Measurements from ENCODE around the gene OR52J3.
"Not testable (repeated sequence)": the region's sequence is repeated elsewhere in the genome, so short reads cannot be mapped to it uniquely, and the experiment has no call there.

OR52J3 gene

GRCh38 chr11:5046226-5046625 is at the start of gene OR52J3:
TSS of gene OR52J3 (plus strand) at chr11:5046526. CDS start at chr11:5046526, 0 bp downstream.
- DNase-seq = no peak

GRCh38 chr11:5004424-5005274 is 41.7 kb upstream of the OR52J3 start:
- peak; percentile 46 for DNase-seq

GRCh38 chr11:5007561-5007960 is 38.8 kb upstream of the OR52J3 start:
- no peak for DNase-seq

- no peak for DNase-seq
These were observed 35.1 kb upstream of the OR52J3 start for GRCh38 chr11:5011254-5011653.

GRCh38 chr11:5013012-5013411 is 33.3 kb upstream of the OR52J3 start:
- DNase-seq = no peak

GRCh38 chr11:5021996-5022395 is 24.3 kb upstream of the OR52J3 start:
- no peak for DNase-seq

GRCh38 chr11:5036669-5037068 is 9.7 kb upstream of the OR52J3 start:
- no peak for DNase-seq

- DNase-seq = no peak
These were observed 8.4 kb upstream of the OR52J3 start for GRCh38 chr11:5037926-5038325.

GRCh38 chr11:5038341-5038740 is 8.0 kb upstream of the OR52J3 start:
- DNase-seq = no peak

- no peak for DNase-seq
These were observed 5.5 kb upstream of the OR52J3 start for GRCh38 chr11:5040876-5041275.

GRCh38 chr11:5042091-5042490 is 4.2 kb upstream of the OR52J3 start:
- DNase-seq = no peak

GRCh38 chr11:5043380-5043779 is 2.9 kb upstream of the OR52J3 start:
- peak; percentile 90 for DNase-seq

- peak; percentile 79 for DNase-seq
These were observed 516 bp downstream of the OR52J3 start for GRCh38 chr11:5046754-5047330.

GRCh38 chr11:5058679-5059078 is 12.4 kb downstream of the OR52J3 start:
- DNase-seq = not testable (repeated sequence)

- no peak for DNase-seq
These were observed 13.1 kb downstream of the OR52J3 start, which contains the start of gene OR52E2 for GRCh38 chr11:5059391-5059790. TSS of gene OR52E2 (minus strand) at chr11:5059627. CDS start at chr11:5059627, 0 bp downstream.

- DNase-seq = peak; percentile 22
These were observed 18.7 kb downstream of the OR52J3 start for GRCh38 chr11:5065027-5065426.

GRCh38 chr11:5069272-5069671 is 22.9 kb downstream of the OR52J3 start, which contains the start of gene OR52E1:
TSS of gene OR52E1 (plus strand) at chr11:5069572.
- DNase-seq = no peak

- no peak for DNase-seq
These were observed 25.5 kb downstream of the OR52J3 start for GRCh38 chr11:5071799-5072198.

GRCh38 chr11:5081405-5081804 is 35.1 kb downstream of the OR52J3 start:
- DNase-seq = no peak

- DNase-seq = no peak
These were observed 37.3 kb downstream of the OR52J3 start for GRCh38 chr11:5083602-5084001.

GRCh38 chr11:5088556-5088955 is 42.2 kb downstream of the OR52J3 start:
- DNase-seq = no peak

GRCh38 chr11:5090668-5091067 is 44.3 kb downstream of the OR52J3 start:
- no peak for DNase-seq

GRCh38 chr11:5092821-5093585 is 46.7 kb downstream of the OR52J3 start:
- DNase-seq = no peak

GRCh38 chr11:5096011-5096410 is 49.7 kb downstream of the OR52J3 start:
- DNase-seq = no peak

Measured in MV-4-11 (cell line).